Pancreas (tissue), 10 donors: ENCODE results near the gene SLC24A3. TPM values are rescaled to one million over a fixed set of nuclear protein-coding genes. Genes with fewer than 3 reads are reported as not detected.

Experiments used
- ATAC-seq, 4 donors: fragments of 200-7000 bp; cut with Tn5 transposase; one replicate each; pipeline versions ENCODE4 v1.8.0 to v1.9.1; 2020; ENCODE audit warnings: mild to moderate bottlenecking in 4 of 4, moderate library complexity in 4 of 4
- DNase-seq, 6 donors: peaks; one replicate each; pipeline ENCODE4 v3.0.0-alpha.2; 2020
- FAIRE-seq: peaks from 2 replicates; lab custom pipeline; 2012; peaks lifted over from hg19 to GRCh38; lab: Jason Lieb, UNC
- H3K27ac ChIP-seq, 4 donors: fragments of 200-600 bp; sonication (generic); 1 replicate in 3 of 4; 2 replicates in 1 of 4; pipeline versions ENCODE4 v1.5.0 to v1.8.0; 2020
- H3K27me3 ChIP-seq, 4 donors: fragments of 200-600 bp; one replicate each; pipeline ENCODE4 v1.8.0; 2021
- H3K36me3 ChIP-seq, 3 donors: fragments of 200-600 bp; sonication (generic) in 1 of 3; one replicate each; pipeline versions ENCODE4 v1.5.0 to v1.8.0; 2020 to 2021
- H3K4me1 ChIP-seq, 3 donors: fragments of 200-600 bp; one replicate each; pipeline ENCODE4 v1.8.0; 2021
- H3K4me3 ChIP-seq, 4 donors: fragments of 200-600 bp; sonication (generic) in 2 of 4; one replicate each; pipeline versions ENCODE4 v1.5.0 to v1.8.0; 2020 to 2021
- H3K9me3 ChIP-seq, 4 donors: fragments of 200-600 bp; one replicate each; pipeline ENCODE4 v1.8.0; 2021
- CTCF ChIP-seq, 4 donors: fragments of 200-600 bp; sonication (generic) in 3 of 4; IDR thresholded peaks; one replicate each; pipeline versions ENCODE4 v1.5.0 to v1.8.0; 2021; ENCODE audit warnings: antibody characterized with exemption in 4 of 4
- WGBS, 2 donors: extraction: QIAGEN DNeasy Blood & Tissue Kit; methylation state at CpG; one replicate each; pipeline ENCODE4 v1.1.7; 2013; 5-methylcytosine and 5-hydroxymethylcytosine counted together
- intact Hi-C, 3 donors: fragments of 100-400 bp; cut with DNase I; formaldehyde crosslinking; loops; one replicate each; pipeline versions ENCODE4 v1.11.1 to v1.14.2; 2022
- polyA plus RNA-seq, 2 donors: library from polyadenylated mRNA; stranded (reverse); fragments of 200-250 nt; gene quantifications; one replicate each; pipeline ENCODE4 v1.2.3, GENCODE V29; 2013
- total RNA-seq, 6 donors: library from RNA; stranded (reverse); fragmentation: NEBNext Ultra II Directional in 4 of 6; extraction: Animal tissue kit (Norgen Biotek cat#: 25700) in 4 of 6; gene quantifications; one replicate each; pipeline versions ENCODE4 v1.2.1 to v1.2.4, GENCODE V29; 2021 to 2023
- donor health status: healthy with polysubstance abuse.
- donor health status: DM: no; HTN: no; CAD: no; lungs with moderate emphysema.
- donor health status: DM: no; HTN: no; CAD: no.
- donor health status: control.
- donor health status: control.
- donor health status: Bipolar disorder and iron deficiency.
- donor health status: DM: yes; HTN: yes; CAD: no.
- donor health status: DM: no; HTN: no; CAD: no.
- donor health status: DM: no; HTN: no; CAD: no.
- donor health status: DM: yes; HTN: yes; CAD: no.

Gene SLC24A3
- total and polyA plus RNA-seq, 8 donors, result 0.28 to 0.87 (median 0.49) TPM

GRCh38 chr20:19742974-19743639, 530.7 kb downstream of the SLC24A3 start:
- FAIRE-seq, result no peak
- no peaks in the 10 kb centered on the region for H3K36me3 ChIP-seq
- H3K27me3 ChIP-seq, result no peaks in the 10 kb centered on the region
- WGBS, 2 donors, result 69 to 89% methylated on average over 9 of the region's 9 CpGs
- no peak for ATAC-seq
- intact Hi-C loops, result loop anchor here in 1 of 3 donors (10.0 kb wide), 1 partner anchor 48 kb away; no protein-coding TSS in a partner anchor
- no peak overlapping the region for H3K4me3 ChIP-seq
- no peak for DNase-seq
- H3K27ac ChIP-seq, result no peak overlapping the region
- no peak for TF ChIP-seq CTCF (IDR thresholded peaks at IDR 0.05)
- no peaks in the 10 kb centered on the region for H3K4me1 ChIP-seq
- no peaks in the 10 kb centered on the region for H3K9me3 ChIP-seq

GRCh38 chr20:19743640-19743995, 531.2 kb downstream of the SLC24A3 start:
- Histone ChIP-seq H3K4me3 (no peak overlapping the region), H3K9me3 (no peaks in the 10 kb centered on the region), H3K36me3 (no peaks in the 10 kb centered on the region), H3K4me1 (no peaks in the 10 kb centered on the region), H3K27me3 (no peaks in the 10 kb centered on the region), H3K27ac (no peak overlapping the region)
- no peak for TF ChIP-seq CTCF (IDR thresholded peaks at IDR 0.05)
- intact Hi-C loops, result loop anchor here in 1 of 3 donors (10.0 kb wide), 1 partner anchor 49 kb away; no protein-coding TSS in a partner anchor
- DNase-seq, result no peak
- WGBS, 2 donors, result 35 to 58% methylated on average over 1 of the region's 1 CpG
- no peak for FAIRE-seq
- ATAC-seq, result no peak

- TF ChIP-seq CTCF (IDR thresholded peaks at IDR 0.05), result no peak
- Histone ChIP-seq H3K36me3 (no peaks in the 10 kb centered on the region), H3K4me3 (no peak overlapping the region), H3K27ac (no peak overlapping the region), H3K27me3 (no peaks in the 10 kb centered on the region), H3K9me3 (no peaks in the 10 kb centered on the region), H3K4me1 (no peaks in the 10 kb centered on the region)
- FAIRE-seq, result no peak
- intact Hi-C loops, result loop anchor here in 1 of 3 donors (10.0 kb wide), 1 partner anchor 50 kb away; no protein-coding TSS in a partner anchor
- no peak for DNase-seq
- ATAC-seq, result no peak
- WGBS, 2 donors, result 86 to 92% methylated on average over 3 of the region's 3 CpGs
Measured at GRCh38 chr20:19745106-19745505, 532.7 kb downstream of the SLC24A3 start.

GRCh38 chr20:19745584-19745983, 533.1 kb downstream of the SLC24A3 start:
- H3K4me1 ChIP-seq, result no peaks in the 10 kb centered on the region
- ATAC-seq, result no peak
- FAIRE-seq, result no peak
- TF ChIP-seq CTCF (IDR thresholded peaks at IDR 0.05), result no peak
- H3K9me3 ChIP-seq, result no peaks in the 10 kb centered on the region
- H3K27ac ChIP-seq, result no peak overlapping the region
- H3K27me3 ChIP-seq, result no peaks in the 10 kb centered on the region
- no peak overlapping the region for H3K4me3 ChIP-seq
- WGBS, 2 donors, result 47 to 53% methylated on average over 1 of the region's 1 CpG
- intact Hi-C loops, result loop anchor here in 1 of 3 donors (10.0 kb wide), 1 partner anchor 51 kb away; no protein-coding TSS in a partner anchor
- DNase-seq, result no peak
- no peaks in the 10 kb centered on the region for H3K36me3 ChIP-seq

- no peaks in the 10 kb centered on the region for H3K9me3 ChIP-seq
- intact Hi-C loops, result loop anchor here in 1 of 3 donors (10.0 kb wide), 1 partner anchor 52 kb away; no protein-coding TSS in a partner anchor
Measured at GRCh38 chr20:19746396-19746795, 534.0 kb downstream of the SLC24A3 start.

More at GRCh38 chr20:19746396-19746795, 534.0 kb downstream of the SLC24A3 start:
- no peak for TF ChIP-seq CTCF (IDR thresholded peaks at IDR 0.05)
- no peaks in the 10 kb centered on the region for H3K27me3 ChIP-seq
- FAIRE-seq (no peak), ATAC-seq (no peak), DNase-seq (no peak)
- H3K27ac ChIP-seq, result no peak overlapping the region
- WGBS, 2 donors, result 93 to 96% methylated on average over 1 of the region's 1 CpG
- H3K4me1 ChIP-seq, result no peaks in the 10 kb centered on the region
- H3K36me3 ChIP-seq, result no peaks in the 10 kb centered on the region
- H3K4me3 ChIP-seq, result no peak overlapping the region
